GF-D8 (cell line): ENCODE results near the gene PIAS1.
"Not testable (repeated sequence)": the region's sequence is repeated elsewhere in the genome, so short reads cannot be mapped to it uniquely, and the experiment has no call there.

ENCODE experiments used
- DNase-seq: peaks from one replicate; lab custom pipeline; 2025; lab: John Stamatoyannopoulos, UW

Gene PIAS1

DNA sequence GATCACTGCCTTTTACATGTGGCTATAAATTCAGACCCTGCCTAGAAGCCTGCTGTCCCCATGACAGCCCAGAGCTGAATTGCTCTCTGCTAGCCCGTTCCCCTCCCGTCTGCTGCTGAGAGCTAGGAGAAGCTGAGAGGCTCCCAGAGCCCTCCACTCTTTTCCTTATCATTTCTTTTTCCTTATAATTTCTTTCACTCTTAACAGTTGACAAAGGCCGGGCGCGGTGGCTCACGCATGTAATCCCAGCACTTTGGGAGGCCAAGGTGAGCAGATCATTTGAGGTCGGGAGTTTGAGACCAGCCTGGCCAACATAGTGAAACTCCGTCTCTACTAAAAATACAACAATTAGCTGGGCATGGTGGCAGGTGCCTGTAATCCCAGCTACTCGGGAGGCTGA is 180.4 kb downstream of the PIAS1 start:
- not testable (repeated sequence) for DNase-seq

DNA sequence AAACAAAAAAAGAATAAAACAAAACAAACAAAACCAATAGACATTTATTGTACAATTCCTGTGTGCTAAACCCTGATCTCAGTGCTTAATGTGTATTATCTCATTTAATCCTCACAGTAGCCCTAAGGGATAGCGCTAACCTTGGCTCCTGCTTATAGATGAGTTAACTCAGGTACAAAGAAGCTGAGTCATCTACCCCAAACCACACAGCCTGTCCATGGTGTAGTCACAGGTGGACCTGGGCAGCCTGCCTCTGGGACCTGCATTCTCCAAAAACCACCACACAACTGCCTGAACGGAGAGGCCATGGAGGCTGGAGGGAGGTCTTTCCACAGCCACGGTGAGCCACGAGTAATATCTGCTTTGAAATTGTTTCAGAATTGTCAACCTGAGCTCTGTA is 180.9 kb downstream of the PIAS1 start:
- DNase-seq = no peak

DNA sequence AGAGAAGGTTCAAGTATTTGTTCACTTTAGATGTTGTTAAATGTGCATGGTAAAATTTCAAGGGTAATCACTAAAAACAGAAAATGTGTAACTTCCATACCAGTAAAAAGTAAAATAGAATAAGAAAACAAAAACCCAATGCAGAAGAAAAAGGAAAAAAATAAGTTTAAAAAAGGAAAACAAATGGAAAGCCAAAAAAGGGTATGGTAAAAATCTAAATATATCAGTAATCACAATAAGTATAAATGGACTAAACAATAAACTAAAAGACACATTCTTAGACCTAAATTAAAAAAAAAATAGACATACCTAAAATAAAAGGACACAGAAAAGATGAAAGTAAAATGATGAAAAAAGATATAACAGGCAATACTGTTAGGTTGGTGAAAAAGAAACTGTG is 184.9 kb downstream of the PIAS1 start:
- no peak for DNase-seq

DNA sequence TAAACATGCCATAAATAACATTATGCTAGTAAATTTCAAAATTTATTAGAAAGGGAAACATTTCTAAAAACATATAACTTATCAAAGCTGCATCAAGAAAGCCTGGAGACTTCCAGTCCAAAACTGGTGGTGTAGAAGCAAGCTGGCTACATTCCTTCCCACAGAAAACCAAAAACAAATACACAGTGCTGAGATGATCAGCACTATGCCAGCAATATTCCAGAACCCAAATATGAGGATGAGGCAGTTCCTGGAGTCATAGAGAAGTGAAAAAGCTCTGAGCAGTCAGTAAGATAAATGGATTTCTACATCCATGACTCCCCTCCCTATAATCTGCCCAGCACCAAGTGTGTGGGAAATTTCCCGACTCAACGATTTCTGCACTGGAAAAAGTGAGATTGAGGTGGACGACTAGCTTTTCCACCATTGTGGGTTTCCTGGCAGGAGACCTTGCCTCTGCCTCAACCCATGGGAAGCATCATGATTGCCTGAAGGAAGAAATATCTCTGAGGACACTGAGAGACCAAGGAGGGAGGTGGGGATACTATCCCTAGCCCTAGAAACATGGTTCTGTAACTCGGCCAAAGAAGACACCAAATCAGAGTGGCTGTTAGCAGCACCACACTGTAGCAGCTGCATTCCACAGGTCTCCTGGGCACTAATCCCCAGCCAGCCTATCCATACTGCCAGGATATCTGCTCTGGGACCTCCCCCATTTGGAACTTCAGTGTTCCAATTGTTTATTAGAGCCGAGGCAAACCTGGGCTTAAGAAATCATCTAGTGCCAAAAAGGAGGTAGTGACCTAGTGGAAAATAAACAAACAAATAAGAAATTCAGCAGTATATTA is 187.2 kb downstream of the PIAS1 start:
- no peak for DNase-seq
